ENCODE data around the gene OVOL1. TPM values are rescaled to one million over a fixed set of nuclear protein-coding genes. Genes with fewer than 3 reads are reported as not detected.

OVOL1 gene
- total and polyA plus RNA-seq, 2 of the 13 experiments (the other 11 are each of a cell fraction or from before 2014, with no cell fraction given), result 0.01 TPM; not detected in 1

- no peak overlapping the region for H3K27ac ChIP-seq (ENCODE audit: extremely low read length, insufficient read depth, low read length)
- peak overlapping the region; percentile 53 for H3K9ac ChIP-seq (ENCODE audit: insufficient read depth, low read depth, low read length)
- BruUV-seq (replicated peaks), result TSS peak; percentile 67
- CTCF ChIA-PET (ENCODE audit: low intra/inter-chr PET ratio, low total read pairs), result interaction anchor here (0.7 to 4.0 kb wide), 10 partner anchors 18 to 180 kb away, joined by 3 to 57 read pairs (median 16); partner anchors contain the start of genes AP5B1, KAT5 and SIPA1
- peaks cover 0 to 11% of the 10 kb centered on the region in 2 experiments; a peak in 2 of 5 replicates for H3K27me3 ChIP-seq (ENCODE audit: control insufficient read depth in 1 of 2, insufficient read depth in 2 of 2, low read length in 2 of 2)
- no peak for ATAC-seq
- no peaks in the 10 kb centered on the region for H3K79me2 ChIP-seq (ENCODE audit: insufficient read depth, low read length)
- intact Hi-C loops (cut with micrococcal nuclease; ENCODE audit: unreplicated experiment) (loop anchor here (5.0 kb wide), 1 partner anchor 35 kb away; the partner anchor contains the start of gene AP5B1), in situ Hi-C loops (cut with HindIII; ENCODE audit: extremely low pct_ligation_motif_present, low pct_unique_long_range_greater_than_20kb) (loop anchor here (5.0 to 10.0 kb wide), 3 partner anchors 35 to 103 kb away; partner anchors contain the start of genes AP5B1 and KAT5)
- H3K4me3 ChIP-seq (replicated peaks in 1 of 3; ENCODE audit: insufficient read depth in 1 of 3, low read depth in 2 of 3, low read length in 3 of 3), result peak overlapping the region; percentile 51 to 76 (median 63)
- H3K36me3 ChIP-seq (replicated peaks in 1 of 2; ENCODE audit: control insufficient read depth in 1 of 2, insufficient read depth in 2 of 2, low read length in 2 of 2), result no peaks in the 10 kb centered on the region
- peak overlapping the region; percentile 48 for H2AFZ ChIP-seq (ENCODE audit: low read length)
- peaks cover 30% of the 10 kb centered on the region for H3K4me1 ChIP-seq (ENCODE audit: insufficient read depth, low read length)
- no peaks in the 10 kb centered on the region for H3K9me3 ChIP-seq (ENCODE audit: low read length)
- POLR2A ChIA-PET, result interaction anchor here (0.9 to 2.6 kb wide), 7 partner anchors 10 to 106 kb away, joined by 3 to 18 read pairs (median 6); partner anchors contain the start of genes AP5B1, FIBP and KAT5
- FAIRE-seq, result peak; percentile 4
- H4K20me1 ChIP-seq (ENCODE audit: insufficient read depth, low read length), result no peaks in the 10 kb centered on the region
- no peak for DNase-seq (ENCODE audit: low spot score)
- TF ChIP-seq NFIC (IDR thresholded peaks at IDR 0.05; ENCODE audit: low read length), result no peak
- TF ChIP-seq ZNF746 (CRISPR knock-in tag; IDR thresholded peaks at IDR 0.05), result no peak
- no peak for TF ChIP-seq STAT5B (CRISPR knock-in tag; IDR thresholded peaks at IDR 0.05)
- no peak for TF ChIP-seq TSC22D2 (CRISPR knock-in tag; IDR thresholded peaks at IDR 0.05; ENCODE audit: borderline replicate concordance)
- no peak for TF ChIP-seq NCOA1 (CRISPR knock-in tag; IDR thresholded peaks at IDR 0.05)
- peak; percentile 88 for TF ChIP-seq ZNF121 (CRISPR knock-in tag; IDR thresholded peaks at IDR 0.05)
- no peak for TF ChIP-seq ZNF460 (CRISPR knock-in tag; IDR thresholded peaks at IDR 0.05; ENCODE audit: borderline replicate concordance)
- TF ChIP-seq KAT8 (CRISPR knock-in tag; IDR thresholded peaks at IDR 0.05), result 0 out of 2 replicates have a peak, but pooled peaks have one; percentile 11
- peak; percentile 97 for TF ChIP-seq ZNF770 (CRISPR knock-in tag; IDR thresholded peaks at IDR 0.05)
- peak; percentile 53; the same call in 1 of the 2 replicates for TF ChIP-seq ZMYM3 (CRISPR knock-in tag; IDR thresholded peaks at IDR 0.05)
- WGBS (ENCODE audit: low lambda C conversion rate), result 39% methylated on average over 5 of the region's 5 CpGs
- peak overlapping the region; percentile 69 for H3K4me2 ChIP-seq (ENCODE audit: low read depth, low read length)
Measured at GRCh38 chr11:65817312-65817834, 30.5 kb downstream of the OVOL1 start.

All from HepG2 (cell line).